Activated T-helper 17 cell treated with anti-CD3 and anti-CD28 coated beads, Interleukin-2, amount 50 U/mL, for 72 hours (primary cell): ENCODE measurements around the gene COL20A1. TPM values are rescaled to one million over a fixed set of nuclear protein-coding genes. Genes with fewer than 3 reads are reported as not detected.
"Not testable (repeated sequence)": the region's sequence is repeated elsewhere in the genome, so short reads cannot be mapped to it uniquely, and the experiment has no call there.

ENCODE experiments used
- ATAC-seq: fragments of 150-1000 bp; cut with Tn5 transposase; replicated peaks from 2 replicates; pipeline ENCODE4 v1.10.0; 2021; ENCODE audit warnings: mild to moderate bottlenecking, moderate library complexity
- H3K27ac Mint-ChIP-seq: one replicate; pipeline ENCODE4 v1.8.0; 2022; ENCODE audit warnings: mixed read lengths
- H3K27me3 Mint-ChIP-seq: one replicate; pipeline ENCODE4 v1.8.0; 2022; ENCODE audit warnings: mixed read lengths
- H3K36me3 Mint-ChIP-seq: one replicate; pipeline ENCODE4 v1.8.0; 2022; ENCODE audit warnings: low read depth, mild to moderate bottlenecking, mixed read lengths
- H3K4me1 Mint-ChIP-seq: one replicate; pipeline ENCODE4 v1.8.0; 2022; ENCODE audit warnings: mixed read lengths
- H3K4me3 Mint-ChIP-seq: one replicate; pipeline ENCODE4 v1.8.0; 2022; ENCODE audit warnings: mild to moderate bottlenecking, mixed read lengths
- H3K9me3 Mint-ChIP-seq: one replicate; pipeline ENCODE4 v1.8.0; 2022; ENCODE audit warnings: mixed read lengths
- total RNA-seq, 2 donors: library from RNA; stranded (reverse); gene quantifications; one replicate each; pipeline ENCODE4 v1.2.3, GENCODE V29; 2022

Gene COL20A1
- total RNA-seq, 2 donors from 2014 or later = 0.16 to 0.17 TPM

- not testable (repeated sequence) for H3K4me1 Mint-ChIP-seq, H3K36me3 Mint-ChIP-seq, H3K9me3 Mint-ChIP-seq, ATAC-seq, H3K4me3 Mint-ChIP-seq, H3K27ac Mint-ChIP-seq
- peaks cover 21% of the 10 kb centered on the region for H3K27me3 Mint-ChIP-seq
Observed at GRCh38 chr20:63339154-63340094, 46.4 kb downstream of the COL20A1 start.

GRCh38 chr20:63340158-63340688 is 47.2 kb downstream of the COL20A1 start:
- H3K27ac Mint-ChIP-seq, H3K36me3 Mint-ChIP-seq, H3K4me1 Mint-ChIP-seq, ATAC-seq, H3K9me3 Mint-ChIP-seq, H3K4me3 Mint-ChIP-seq: not testable (repeated sequence)
- H3K27me3 Mint-ChIP-seq = peaks cover 21% of the 10 kb centered on the region

GRCh38 chr20:63342561-63343459 is 49.8 kb downstream of the COL20A1 start:
- no peak for ATAC-seq
- Mint-ChIP-seq H3K27ac (no peak overlapping the region), H3K4me1 (no peaks in the 10 kb centered on the region), H3K27me3 (peaks cover 6% of the 10 kb centered on the region), H3K4me3 (no peak overlapping the region), H3K36me3 (no peaks in the 10 kb centered on the region), H3K9me3 (peaks cover 4% of the 10 kb centered on the region)

- Mint-ChIP-seq H3K4me3 (no peak overlapping the region), H3K27ac (no peak overlapping the region), H3K27me3 (peaks cover 6% of the 10 kb centered on the region), H3K36me3 (no peaks in the 10 kb centered on the region), H3K9me3 (peaks cover 4% of the 10 kb centered on the region), H3K4me1 (no peaks in the 10 kb centered on the region)
- ATAC-seq = no peak
Observed at GRCh38 chr20:63343460-63344445, 50.8 kb downstream of the COL20A1 start.

GRCh38 chr20:63344616-63345327 is 51.8 kb downstream of the COL20A1 start:
- no peaks in the 10 kb centered on the region for H3K9me3 Mint-ChIP-seq
- H3K36me3 Mint-ChIP-seq = no peaks in the 10 kb centered on the region
- H3K4me1 Mint-ChIP-seq = no peaks in the 10 kb centered on the region
- ATAC-seq = no peak
- H3K27me3 Mint-ChIP-seq = peaks cover 6% of the 10 kb centered on the region
- no peak overlapping the region for H3K4me3 Mint-ChIP-seq
- H3K27ac Mint-ChIP-seq = no peak overlapping the region

GRCh38 chr20:63345328-63346100 is 52.5 kb downstream of the COL20A1 start:
- H3K36me3 Mint-ChIP-seq = no peaks in the 10 kb centered on the region
- no peaks in the 10 kb centered on the region for H3K4me1 Mint-ChIP-seq
- no peak overlapping the region for H3K4me3 Mint-ChIP-seq
- ATAC-seq = no peak
- H3K27ac Mint-ChIP-seq = no peak overlapping the region
- peaks cover 3% of the 10 kb centered on the region for H3K27me3 Mint-ChIP-seq
- peaks cover 4% of the 10 kb centered on the region for H3K9me3 Mint-ChIP-seq

GRCh38 chr20:63346131-63347080 is 53.4 kb downstream of the COL20A1 start:
- ATAC-seq = no peak
- Mint-ChIP-seq H3K4me1 (no peaks in the 10 kb centered on the region), H3K27ac (no peak overlapping the region), H3K27me3 (peaks cover under 1% of the 10 kb centered on the region), H3K9me3 (peaks cover 5% of the 10 kb centered on the region), H3K36me3 (no peaks in the 10 kb centered on the region), H3K4me3 (no peak overlapping the region)

- H3K4me1 Mint-ChIP-seq = no peaks in the 10 kb centered on the region
- H3K27ac Mint-ChIP-seq = no peak overlapping the region
- H3K36me3 Mint-ChIP-seq = no peaks in the 10 kb centered on the region
- no peak for ATAC-seq
- H3K27me3 Mint-ChIP-seq = no peaks in the 10 kb centered on the region
- H3K4me3 Mint-ChIP-seq = no peak overlapping the region
- H3K9me3 Mint-ChIP-seq = peaks cover 5% of the 10 kb centered on the region
Observed at GRCh38 chr20:63347081-63347741, 54.2 kb downstream of the COL20A1 start.

GRCh38 chr20:63347950-63348827 is 55.2 kb downstream of the COL20A1 start:
- no peaks in the 10 kb centered on the region for H3K36me3 Mint-ChIP-seq

GRCh38 chr20:63348828-63349515 is 56.0 kb downstream of the COL20A1 start:
- no peaks in the 10 kb centered on the region for H3K27me3 Mint-ChIP-seq
- no peak overlapping the region for H3K27ac Mint-ChIP-seq
- H3K9me3 Mint-ChIP-seq = peaks cover 5% of the 10 kb centered on the region
- no peaks in the 10 kb centered on the region for H3K36me3 Mint-ChIP-seq
- no peak for ATAC-seq
- no peak overlapping the region for H3K4me3 Mint-ChIP-seq
- H3K4me1 Mint-ChIP-seq = no peaks in the 10 kb centered on the region

More at GRCh38 chr20:63347950-63348827, 55.2 kb downstream of the COL20A1 start:
- no peak for ATAC-seq
- no peak overlapping the region for H3K4me3 Mint-ChIP-seq
- H3K27ac Mint-ChIP-seq = no peak overlapping the region
- no peaks in the 10 kb centered on the region for H3K27me3 Mint-ChIP-seq
- peaks cover 5% of the 10 kb centered on the region for H3K9me3 Mint-ChIP-seq
- H3K4me1 Mint-ChIP-seq = no peaks in the 10 kb centered on the region
